ENCODE data around the gene WRAP73. TPM values are rescaled to one million over a fixed set of nuclear protein-coding genes. Genes with fewer than 3 reads are reported as not detected.

WRAP73 gene
- total RNA-seq, 1 donor from 2014 or later: 19.0 TPM

GRCh38 chr1:3627515-3628253 is 22.2 kb downstream of the WRAP73 start:
- no peak for DNase-seq (ENCODE audit: low spot score)
- no peak for TF ChIP-seq CTCF (IDR thresholded peaks at IDR 0.05; ENCODE audit: unreplicated experiment)
- no peak overlapping the region for H3K4me3 Mint-ChIP-seq (ENCODE audit: unreplicated experiment)

DNA sequence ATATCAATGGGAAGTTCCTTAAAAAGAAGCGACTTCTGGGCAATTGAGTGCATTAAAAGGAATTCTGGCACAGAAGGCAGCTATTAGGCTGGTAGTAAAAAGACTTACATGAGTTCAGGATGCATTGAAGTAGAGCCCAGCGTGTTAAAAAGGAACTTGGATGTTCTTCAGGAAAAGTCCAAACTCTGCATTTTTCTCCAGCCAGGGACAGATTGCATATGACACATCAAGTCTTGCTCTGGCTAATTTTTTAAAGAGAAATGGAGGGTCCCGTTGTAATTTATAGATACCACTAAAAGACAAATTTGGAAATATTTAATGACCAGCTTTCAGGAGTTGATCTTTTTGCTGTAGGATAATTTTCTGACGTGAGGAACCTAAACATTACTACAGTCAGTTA is 23.9 kb downstream of the WRAP73 start:
- DNase-seq (ENCODE audit: low spot score): no peak
- H3K27ac Mint-ChIP-seq (ENCODE audit: unreplicated experiment): no peak overlapping the region
- H3K9me3 Mint-ChIP-seq (ENCODE audit: unreplicated experiment): no peaks in the 10 kb centered on the region
- H3K36me3 Mint-ChIP-seq (ENCODE audit: low read depth, unreplicated experiment): peaks cover 14% of the 10 kb centered on the region
- no peak for TF ChIP-seq CTCF (IDR thresholded peaks at IDR 0.05; ENCODE audit: unreplicated experiment)
- peaks cover 10% of the 10 kb centered on the region for H3K27me3 Mint-ChIP-seq (ENCODE audit: unreplicated experiment)
- peak overlapping the region; percentile 93 for H3K4me3 Mint-ChIP-seq (ENCODE audit: unreplicated experiment)
- H3K4me1 Mint-ChIP-seq (ENCODE audit: unreplicated experiment): peaks cover 17% of the 10 kb centered on the region

More at GRCh38 chr1:3627515-3628253, 22.2 kb downstream of the WRAP73 start:
- no peak overlapping the region for H3K27ac Mint-ChIP-seq (ENCODE audit: unreplicated experiment)
- no peaks in the 10 kb centered on the region for H3K9me3 Mint-ChIP-seq (ENCODE audit: unreplicated experiment)
- peaks cover 6% of the 10 kb centered on the region for H3K27me3 Mint-ChIP-seq (ENCODE audit: unreplicated experiment)
- peaks cover 11% of the 10 kb centered on the region for H3K36me3 Mint-ChIP-seq (ENCODE audit: low read depth, unreplicated experiment)
- peaks cover 17% of the 10 kb centered on the region for H3K4me1 Mint-ChIP-seq (ENCODE audit: unreplicated experiment)

DNA sequence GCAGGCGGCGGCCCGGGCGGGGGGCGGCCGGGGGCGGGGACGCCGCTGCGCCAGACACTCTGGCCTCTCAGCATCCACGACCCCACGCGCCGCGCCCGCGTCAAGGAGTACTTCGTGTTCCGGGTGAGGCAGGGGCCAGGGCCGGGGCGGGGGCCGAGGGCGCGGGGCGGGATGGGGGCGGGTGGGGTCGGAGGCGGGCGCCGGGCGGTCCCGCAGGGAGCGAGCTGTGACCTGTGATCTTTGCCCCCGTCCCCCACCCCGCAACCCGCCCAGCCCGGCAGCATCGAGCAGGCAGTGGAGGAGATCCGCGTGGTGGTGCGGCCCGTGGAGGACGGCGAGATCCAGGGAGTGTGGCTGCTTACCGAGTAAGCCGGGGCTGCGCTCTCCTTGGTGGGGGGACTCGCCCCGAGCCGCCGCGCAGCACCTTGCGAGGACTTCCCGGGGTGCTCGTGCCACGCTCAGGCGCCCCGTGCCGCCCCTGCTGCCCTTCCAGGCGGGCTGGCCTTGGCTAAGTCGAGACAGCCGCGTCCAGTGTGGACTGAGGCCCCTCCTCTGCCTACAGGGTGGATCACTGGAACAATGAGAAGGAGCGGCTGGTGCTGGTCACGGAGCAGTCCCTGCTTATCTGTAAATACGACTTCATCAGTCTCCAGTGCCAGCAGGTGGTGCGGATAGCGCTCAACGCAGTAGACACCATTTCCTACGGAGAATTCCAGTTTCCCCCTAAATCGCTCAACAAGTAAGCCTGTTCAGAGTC is 24.6 kb downstream of the WRAP73 start:
- Mint-ChIP-seq H3K4me1 (ENCODE audit: unreplicated experiment) (peaks cover 17% of the 10 kb centered on the region), H3K9me3 (ENCODE audit: unreplicated experiment) (no peaks in the 10 kb centered on the region), H3K4me3 (ENCODE audit: unreplicated experiment) (peak overlapping the region; percentile 93), H3K27me3 (ENCODE audit: unreplicated experiment) (peaks cover 10% of the 10 kb centered on the region), H3K36me3 (ENCODE audit: low read depth, unreplicated experiment) (peaks cover 14% of the 10 kb centered on the region), H3K27ac (ENCODE audit: unreplicated experiment) (peak overlapping the region; percentile 84)
- peak; percentile 62 for DNase-seq (ENCODE audit: low spot score)
- no peak for TF ChIP-seq CTCF (IDR thresholded peaks at IDR 0.05; ENCODE audit: unreplicated experiment)

DNA sequence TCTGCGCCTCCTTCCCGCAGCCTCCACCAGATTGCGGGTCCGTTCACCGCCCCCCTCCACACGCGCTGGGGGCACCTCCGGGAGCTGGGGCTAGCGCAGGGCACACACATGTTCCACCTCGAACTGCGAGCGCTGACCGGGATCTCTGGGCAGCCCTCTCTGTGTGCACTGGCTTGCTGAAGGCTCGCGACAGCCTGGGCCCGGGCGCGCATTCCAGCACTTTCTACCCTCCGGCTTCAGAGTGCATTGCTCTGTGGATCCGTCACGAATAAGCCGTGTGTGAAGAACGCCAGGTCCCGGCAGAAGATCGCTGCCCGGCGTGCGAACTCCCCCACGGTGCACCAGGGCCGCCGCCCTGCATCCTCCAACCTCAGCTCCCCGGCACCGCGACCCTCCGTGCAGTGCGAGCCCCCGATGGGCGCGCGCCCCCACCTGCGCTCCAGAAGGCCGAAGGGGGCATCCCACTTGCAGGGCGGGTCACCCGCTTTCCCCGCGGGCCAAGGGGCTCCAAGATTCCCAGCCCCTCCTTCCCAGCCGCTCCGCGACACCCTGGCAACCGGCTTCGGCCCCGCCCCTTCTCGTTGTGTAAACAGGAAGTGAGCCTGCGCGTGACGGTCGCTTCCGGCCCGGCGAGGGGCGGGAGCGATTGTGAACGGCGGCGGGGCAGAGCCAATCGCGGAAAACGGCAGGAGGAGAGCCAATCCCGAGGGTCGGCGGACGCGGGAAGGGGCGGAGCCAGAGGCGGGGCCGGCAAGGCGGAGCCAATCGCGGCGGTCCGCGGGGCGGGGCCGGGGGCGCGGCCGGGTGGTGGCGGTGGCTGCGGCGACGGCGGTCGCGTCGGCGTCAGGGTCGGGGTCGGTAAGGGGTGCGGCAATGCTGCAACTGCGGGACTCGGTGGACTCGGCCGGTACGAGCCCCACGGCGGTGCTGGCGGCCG is 25.4 kb downstream of the WRAP73 start, which contains the start of gene TPRG1L:
Gene TPRG1L (plus strand): TSS at position 816 of the 937 bp plus-strand sequence. CDS start 58 bp downstream, at position 874.
- Mint-ChIP-seq H3K27me3 (ENCODE audit: unreplicated experiment) (peaks cover 10% of the 10 kb centered on the region), H3K27ac (ENCODE audit: unreplicated experiment) (peak within 1 kb of the TSS; percentile 85), H3K4me1 (ENCODE audit: unreplicated experiment) (peaks cover 23% of the 10 kb centered on the region), H3K4me3 (ENCODE audit: unreplicated experiment) (peak within 1 kb of the TSS; percentile 93), H3K9me3 (ENCODE audit: unreplicated experiment) (no peaks in the 10 kb centered on the region), H3K36me3 (ENCODE audit: low read depth, unreplicated experiment) (peaks cover 14% of the 10 kb centered on the region)
- peak; percentile 99 for DNase-seq (ENCODE audit: low spot score)
- no peak for TF ChIP-seq CTCF (IDR thresholded peaks at IDR 0.05; ENCODE audit: unreplicated experiment)

Measured in endothelial cell (in vitro differentiated cells).